Stimulated activated CD4-positive, alpha-beta T cell treated with anti-CD3 and anti-CD28 coated beads, Interleukin-15, amount 100 ng/mL, for 24 hours (primary cell): Measurements from ENCODE around the gene EGR1.
"Not testable (repeated sequence)": the region's sequence is repeated elsewhere in the genome, so short reads cannot be mapped to it uniquely, and the experiment has no call there.

Source experiments
- DNase-seq: peaks from one replicate; pipeline ENCODE4 v3.0.0-alpha.2; 2020

Gene EGR1

GRCh38 chr5:138470322-138471051, 5.2 kb downstream of the EGR1 start:
- DNase-seq: no peak

DNA sequence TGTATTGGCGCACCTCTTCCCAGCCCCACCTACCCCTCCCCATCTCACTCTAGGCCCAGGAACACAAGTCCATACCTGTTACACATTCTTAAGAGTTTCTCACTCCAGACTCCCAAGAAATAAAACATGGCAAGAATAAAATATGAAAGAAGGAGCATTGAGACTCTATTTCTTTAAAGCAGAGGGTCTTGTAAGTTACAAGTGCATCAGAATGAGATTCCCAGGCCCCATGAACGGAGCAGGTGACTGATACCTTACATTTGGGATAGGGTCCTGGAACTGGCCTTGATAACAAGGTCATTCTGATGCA, 5.7 kb downstream of the EGR1 start:
- DNase-seq: no peak

DNA sequence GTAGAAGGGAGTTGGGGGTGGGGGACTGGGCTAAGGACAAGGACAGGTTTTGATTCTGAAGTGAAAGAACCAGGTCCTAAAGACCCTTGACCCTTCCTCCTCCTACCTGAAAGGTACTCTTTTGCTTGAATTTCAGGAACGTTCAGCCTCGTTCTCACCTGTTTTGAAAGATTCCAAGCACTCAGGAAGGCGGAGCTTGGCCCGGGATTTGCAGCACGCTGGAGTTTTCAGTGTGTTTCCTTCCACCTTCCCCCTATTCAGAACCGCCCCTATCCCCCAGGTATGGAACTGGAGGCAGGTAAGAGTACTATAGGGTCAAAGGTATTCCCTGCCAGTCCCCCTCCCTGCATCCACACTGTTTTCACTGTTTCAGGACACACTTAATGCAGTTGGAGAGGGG, 7.1 kb downstream of the EGR1 start:
- DNase-seq: no peak

DNA sequence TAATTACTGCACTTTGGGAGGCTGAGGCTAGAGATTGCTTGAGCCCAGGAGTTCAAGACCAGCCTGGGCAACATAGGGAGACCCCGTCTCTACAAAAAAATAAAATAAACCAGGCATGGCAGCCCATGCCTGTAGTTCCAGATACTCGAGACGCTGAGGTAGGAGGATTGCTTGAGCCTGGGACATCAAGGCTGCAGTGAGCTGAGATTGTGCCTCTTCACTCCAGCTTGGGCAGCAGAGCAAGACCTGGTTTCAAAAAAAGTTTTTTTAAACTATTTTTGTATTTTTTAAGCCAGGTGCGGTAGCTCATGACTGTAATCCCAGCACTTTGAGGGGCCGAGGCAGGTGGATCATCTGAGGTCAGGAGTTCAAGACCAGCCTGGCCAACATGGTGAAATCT, 7.9 kb downstream of the EGR1 start:
- DNase-seq: not testable (repeated sequence)

DNA sequence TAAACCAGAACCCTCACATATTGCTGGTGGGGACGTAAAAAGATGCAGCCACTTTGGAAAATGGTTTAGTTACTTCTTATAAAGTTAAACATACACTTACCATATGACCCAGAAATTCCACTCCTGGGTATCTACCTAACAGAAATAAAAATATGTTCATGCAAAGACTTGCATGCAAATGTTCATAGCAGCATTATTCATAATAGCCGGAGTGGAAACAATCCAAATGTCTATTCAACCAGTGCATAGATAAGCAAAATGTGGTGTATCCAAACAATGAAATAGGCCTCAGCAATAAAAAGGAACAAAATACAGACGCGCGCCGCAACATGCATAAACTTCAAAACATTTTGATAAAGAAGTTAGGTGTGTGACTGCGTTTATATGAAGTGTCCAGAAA, 11.6 kb downstream of the EGR1 start:
- no peak for DNase-seq

DNA sequence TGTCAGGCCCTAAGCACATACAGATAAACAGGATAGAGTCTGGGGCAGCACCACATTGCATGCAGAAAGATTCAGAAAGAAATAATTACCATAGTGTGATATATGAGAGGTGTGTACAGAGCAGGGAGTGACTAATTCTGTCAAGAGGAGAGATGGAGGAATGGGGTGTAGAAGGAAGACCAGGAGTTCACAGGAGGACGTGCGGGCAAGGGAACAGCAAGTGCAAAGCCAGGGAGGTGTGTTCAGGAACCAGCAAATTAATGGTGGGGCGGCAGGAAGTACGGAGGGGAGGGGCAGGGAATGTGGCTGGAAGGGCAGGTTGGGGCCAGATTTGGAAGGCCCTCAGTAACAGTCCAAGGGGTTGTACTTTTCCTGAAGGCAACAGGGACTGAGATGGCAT, 17.4 kb downstream of the EGR1 start:
- DNase-seq: no peak

DNA sequence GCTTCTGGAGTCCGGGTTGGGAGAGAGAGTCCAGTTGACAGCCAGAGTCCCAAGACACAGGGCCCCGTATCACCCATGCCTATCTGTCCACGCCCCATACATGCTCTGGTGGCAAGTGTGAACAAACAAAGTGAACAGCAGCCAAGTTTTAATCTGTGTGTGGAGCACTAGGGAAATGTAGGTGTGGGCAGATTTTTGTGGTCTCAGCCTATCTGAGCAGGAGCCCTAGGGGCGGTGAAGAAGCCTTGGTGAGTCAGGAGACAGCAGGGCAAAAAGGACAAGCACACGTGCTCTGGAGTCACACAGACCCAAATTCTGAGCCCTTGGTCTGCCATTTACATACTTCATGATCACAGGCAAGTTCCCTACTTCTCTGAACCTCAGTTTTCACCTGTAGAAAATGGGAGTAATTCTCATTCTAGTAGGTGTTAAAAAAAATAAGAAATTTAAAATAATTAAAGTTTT, 23.2 kb downstream of the EGR1 start:
- DNase-seq: no peak

- no peak for DNase-seq
Observed at GRCh38 chr5:138489683-138490061, 24.4 kb downstream of the EGR1 start.

DNA sequence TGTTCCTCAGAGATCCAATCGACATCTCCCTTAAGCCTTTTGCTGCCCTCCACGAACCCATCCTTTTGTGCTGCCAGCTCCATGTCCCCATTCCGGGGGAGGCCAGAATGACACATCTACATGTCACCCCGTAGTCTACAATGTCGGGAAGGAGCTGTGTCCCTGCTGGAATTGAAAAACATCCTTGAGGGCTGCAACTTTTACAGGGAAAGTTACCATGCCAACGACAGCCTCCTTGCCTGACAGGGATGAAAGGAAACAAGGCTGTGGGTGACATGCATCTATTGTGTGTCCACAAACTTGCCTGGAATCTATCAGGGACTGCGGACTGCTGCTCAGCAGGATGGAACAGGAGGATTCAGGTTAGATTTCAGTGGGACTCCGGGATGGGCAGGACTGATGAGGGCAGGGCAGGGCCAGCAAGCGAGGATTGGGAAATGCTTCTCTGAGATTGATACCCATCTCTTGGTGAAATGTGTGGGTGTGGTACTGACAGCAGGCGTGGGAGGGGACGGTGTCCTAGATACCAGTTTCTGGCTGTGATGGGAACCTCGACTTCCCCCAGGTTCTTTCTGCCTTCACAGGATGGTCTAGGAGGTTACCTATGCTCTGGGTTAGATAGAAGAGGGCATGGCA, 25.5 kb downstream of the EGR1 start:
- no peak for DNase-seq

DNA sequence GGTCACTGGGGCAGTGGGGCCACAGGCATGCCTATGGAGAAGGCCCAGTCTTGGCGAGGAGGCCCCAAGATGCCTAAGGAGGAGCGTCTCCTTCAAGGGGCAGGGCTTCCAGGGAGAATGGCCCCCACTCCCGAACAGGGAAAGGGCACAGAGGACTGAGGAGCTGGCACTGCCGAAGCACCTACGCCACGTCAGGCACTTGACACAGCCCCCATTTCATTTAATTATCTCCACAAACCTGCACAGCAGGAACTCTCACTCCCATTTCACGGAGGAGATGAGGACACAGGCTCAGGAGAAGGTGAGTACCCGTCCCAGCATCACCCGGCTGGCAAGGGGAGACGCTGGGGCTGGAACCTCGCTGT, 26.0 kb downstream of the EGR1 start:
- DNase-seq: no peak

DNA sequence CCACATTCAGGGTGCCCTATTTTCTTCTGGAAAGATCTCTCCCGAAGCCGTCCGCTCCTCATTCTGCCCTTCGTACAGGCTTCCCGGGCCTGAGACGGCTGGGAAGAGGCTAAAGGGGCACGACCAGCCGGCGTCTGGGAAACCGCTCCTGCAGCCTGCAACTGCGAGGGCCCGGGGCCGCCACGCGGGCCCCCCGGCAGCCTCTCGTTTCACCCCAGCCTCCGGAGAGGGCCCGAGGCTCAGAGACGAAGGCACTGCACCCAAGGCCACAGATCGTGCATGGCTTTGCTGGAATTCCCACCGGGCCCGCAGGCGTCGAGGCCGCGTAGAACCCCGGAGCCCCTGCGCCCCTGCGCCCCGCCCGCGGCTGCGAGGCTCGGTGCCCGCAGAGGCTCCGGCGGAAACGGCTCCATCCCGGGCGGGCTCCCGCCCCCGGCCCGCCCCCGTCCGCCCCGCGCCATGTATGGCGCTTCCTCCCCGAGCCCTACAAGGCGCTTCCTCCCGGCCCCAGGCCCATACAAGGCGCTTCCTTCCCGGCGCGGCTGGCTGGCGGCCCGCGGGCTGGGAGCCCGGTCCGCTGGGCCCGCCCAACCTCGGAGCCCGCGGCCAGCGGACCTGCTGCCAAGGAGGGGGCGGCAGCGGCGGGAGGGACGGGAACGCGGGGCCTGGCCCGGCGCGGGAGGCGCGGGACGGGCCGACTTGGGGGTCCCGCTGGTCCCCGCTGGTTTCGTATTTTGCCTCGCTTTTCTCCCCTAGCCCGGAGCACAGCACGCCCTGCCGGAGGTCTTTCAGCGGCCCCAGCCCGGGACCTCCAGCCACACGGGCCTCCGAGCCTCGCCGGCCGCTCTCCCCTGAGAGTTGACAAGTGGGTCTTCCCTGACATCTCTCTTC, 26.6 kb downstream of the EGR1 start:
- DNase-seq: peak; percentile 90

- no peak for DNase-seq
Observed at GRCh38 chr5:138492560-138493045, 27.3 kb downstream of the EGR1 start.

- DNase-seq: no peak
Observed at GRCh38 chr5:138495351-138495750, 30.1 kb downstream of the EGR1 start.

DNA sequence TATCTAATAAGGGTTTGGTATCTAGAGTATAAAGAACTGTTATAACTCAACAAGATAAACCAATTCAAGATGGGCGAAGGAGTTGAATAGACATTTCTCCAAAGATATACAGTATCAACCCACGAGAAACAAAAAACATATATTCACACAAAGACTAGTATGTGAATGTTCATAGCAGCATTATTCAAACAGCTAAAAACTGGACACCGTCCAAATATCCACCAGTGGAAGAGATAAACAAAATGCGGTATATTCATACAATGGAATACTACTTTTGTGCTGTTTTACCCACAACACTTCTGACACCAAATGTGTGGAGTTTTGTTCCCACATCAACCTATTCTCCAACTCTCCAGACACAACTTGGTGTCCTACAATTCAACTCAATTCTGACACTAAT, 33.1 kb downstream of the EGR1 start:
- no peak for DNase-seq

GRCh38 chr5:138502121-138502520, 36.8 kb downstream of the EGR1 start:
- no peak for DNase-seq

- no peak for DNase-seq
Observed at GRCh38 chr5:138502521-138502920, 37.2 kb downstream of the EGR1 start.

- peak; percentile 30 for DNase-seq
Observed at GRCh38 chr5:138503487-138504270, 38.4 kb downstream of the EGR1 start.

GRCh38 chr5:138504799-138505198, 39.5 kb downstream of the EGR1 start:
- DNase-seq: no peak

DNA sequence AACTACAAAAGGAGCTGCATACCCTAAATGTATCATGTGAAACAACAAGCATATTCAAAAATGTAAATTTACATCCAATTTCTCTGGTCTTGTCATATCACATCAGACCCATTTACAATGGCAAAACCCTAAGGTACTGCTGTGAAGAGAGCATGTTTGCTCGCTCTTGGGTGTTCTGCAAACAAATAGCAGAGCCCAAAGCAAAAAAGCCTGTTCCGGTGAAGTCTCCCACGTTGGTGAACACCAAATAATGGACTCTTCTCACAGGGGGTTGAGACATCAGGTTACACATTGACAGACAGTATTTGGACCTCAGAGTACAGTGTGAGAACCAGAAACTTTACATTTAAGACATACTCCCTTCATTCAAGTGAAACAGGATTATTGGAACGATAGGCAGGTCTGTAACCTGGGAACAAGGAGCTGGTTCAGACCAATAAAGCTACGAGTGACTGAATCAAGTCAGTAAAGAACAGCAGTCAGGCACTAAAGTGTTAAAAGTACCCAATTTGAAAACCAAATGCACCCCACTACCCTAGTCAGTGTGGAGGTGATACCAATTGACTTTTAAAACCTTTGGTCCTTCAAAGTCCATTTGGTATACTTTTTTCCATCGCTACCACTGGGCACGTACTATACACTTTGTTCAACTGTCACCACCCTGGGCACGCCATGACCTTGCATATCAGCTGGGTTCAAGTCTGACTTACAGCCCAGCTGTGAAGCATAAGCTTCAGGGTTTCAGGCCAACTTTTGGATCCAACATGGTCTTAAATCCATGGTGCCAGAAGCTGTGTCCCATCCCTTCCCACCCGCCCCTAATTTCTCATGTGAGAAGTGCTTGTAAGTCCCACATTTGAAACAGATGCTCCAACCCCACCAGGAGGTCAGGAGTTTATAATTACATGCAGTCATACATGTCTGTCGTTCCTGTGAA, 41.4 kb downstream of the EGR1 start:
- no peak for DNase-seq

DNA sequence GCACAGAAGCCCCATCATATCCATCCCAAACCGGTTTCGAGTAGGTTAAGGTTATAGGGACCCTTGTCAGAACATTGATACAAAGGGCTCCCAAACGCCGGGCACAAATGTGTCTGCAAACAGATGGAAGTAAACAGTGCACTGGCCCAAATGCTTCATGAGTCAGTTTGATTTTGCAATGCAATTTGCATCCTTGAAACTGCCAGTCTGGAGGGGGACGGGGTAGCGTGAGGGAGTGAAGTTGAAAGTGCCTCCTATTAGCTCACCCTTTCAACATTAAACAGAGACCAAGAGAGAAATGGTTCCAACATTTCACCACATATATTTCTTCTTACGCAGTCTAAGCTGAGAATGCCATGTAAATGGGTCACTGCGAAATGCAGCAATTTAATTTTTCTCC, 42.2 kb downstream of the EGR1 start:
- not testable (repeated sequence) for DNase-seq

DNA sequence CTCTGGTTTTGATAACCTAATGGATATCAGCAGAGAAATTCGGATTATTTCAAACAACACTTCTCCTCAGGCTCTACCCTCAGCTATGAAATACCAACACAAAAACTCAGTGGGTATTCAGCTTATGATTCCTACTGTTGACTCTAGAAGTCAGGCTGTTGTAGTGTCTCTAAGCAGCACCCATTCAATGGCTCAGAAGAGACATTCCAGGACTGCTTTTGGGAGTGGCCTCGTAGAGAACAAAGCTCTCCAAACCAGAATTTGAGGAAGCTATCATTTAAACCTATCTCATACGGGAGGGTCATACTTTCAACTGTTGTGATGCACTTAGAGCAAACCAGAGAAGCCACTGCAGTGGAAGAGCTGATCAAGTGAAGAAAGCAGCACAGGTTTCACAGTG, 43.7 kb downstream of the EGR1 start:
- DNase-seq: no peak

DNA sequence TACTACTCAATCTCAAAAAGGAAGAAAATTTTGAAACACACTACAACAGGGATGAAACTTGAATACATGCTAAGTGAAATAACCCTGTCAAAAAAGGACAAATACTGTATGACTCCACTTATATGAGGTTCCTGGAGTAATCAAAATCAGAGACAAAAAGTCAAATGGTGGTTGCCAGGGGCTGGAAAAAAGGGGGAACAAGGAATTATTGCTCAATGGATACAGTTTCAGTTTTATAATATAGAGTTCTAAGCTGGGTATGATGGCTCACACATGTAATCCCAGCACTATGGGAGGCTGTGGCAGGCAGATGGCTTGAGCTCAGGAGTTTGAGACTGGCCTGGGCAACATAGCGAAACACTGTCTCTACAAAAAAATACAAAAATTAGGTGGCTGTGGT, 48.7 kb downstream of the EGR1 start:
- no peak for DNase-seq
